GM12878 (cell line): ENCODE results near the gene DACH1. TPM values are rescaled to one million over a fixed set of nuclear protein-coding genes. Genes with fewer than 3 reads are reported as not detected.

ENCODE experiments used
- ATAC-seq: fragments of 200-7000 bp; cut with Tn5 transposase; 3 replicates; pipeline ENCODE4 v1.9.1; 2020; ENCODE audit warnings: mild to moderate bottlenecking, moderate library complexity
- BruUV-seq: library from RNA; stranded (reverse); fragments of 400-500 nt; replicated peaks from 2 replicates; lab custom pipeline; 2021; lab: Mats Ljungman, UMichigan
- CTCF ChIA-PET: fragments of 300-600 bp; sonication (Branson Sonifier 250); formaldehyde crosslinking; extraction: SDS; loops from one replicate; lab custom pipeline; 2021; ENCODE audit warnings: inconsistent platforms; lab: Yijun Ruan, JAX
- POLR2A ChIA-PET: fragments of 350-600 bp; formaldehyde crosslinking; extraction: SDS; loops from one replicate; lab custom pipeline; 2021; ENCODE audit warnings: inconsistent platforms; lab: Charles Lee
- RAD21 ChIA-PET: fragments of 300-600 bp; sonication (Branson Sonifier 250); formaldehyde crosslinking; loops from one replicate; lab custom pipeline; 2023; ENCODE audit warnings: antibody characterized with exemption; ENCODE audit not compliant: unreplicated experiment; lab: Charles Lee
- SMC1A ChIA-PET: fragments of 300-600 bp; sonication (Branson Sonifier 250); formaldehyde crosslinking; loops from one replicate; lab custom pipeline; 2023; ENCODE audit not compliant: unreplicated experiment, uncharacterized antibody; lab: Charles Lee
- DNase-seq: peaks from one replicate; pipeline ENCODE4 v3.0.0-alpha.2; 2011; ENCODE audit warnings: low read depth, low spot score
- FAIRE-seq: peaks from 3 replicates; lab custom pipeline; 2011; peaks lifted over from hg19 to GRCh38; lab: Jason Lieb, UNC
- H2AFZ ChIP-seq: 2 replicates; pipeline ENCODE4 v1.6.0; 2011; ENCODE audit warnings: low read depth, low read length, control low read depth; ENCODE audit not compliant: control insufficient read depth
- H3K27ac ChIP-seq: 2 replicates; pipeline ENCODE4 v1.5.1; 2011; ENCODE audit warnings: control low read depth; ENCODE audit not compliant: control insufficient read depth, insufficient read depth
- H3K27me3 ChIP-seq, 2 experiments: replicated peaks in 1 of 2; 2 replicates each; pipeline versions ENCODE4 v1.6.0 to v1.6.1; 2011; ENCODE audit warnings: low read length in 1 of 2; ENCODE audit not compliant: control insufficient read depth in 2 of 2, insufficient read depth in 2 of 2
- H3K36me3 ChIP-seq, 2 experiments: 2 replicates each; pipeline ENCODE4 v1.5.1; 2011; ENCODE audit warnings: low read length in 1 of 2; ENCODE audit not compliant: control insufficient read depth in 2 of 2, insufficient read depth in 2 of 2
- H3K4me1 ChIP-seq: 2 replicates; pipeline ENCODE4 v1.6.1; 2011; ENCODE audit warnings: mild to moderate bottlenecking, low read length, moderate library complexity, mixed read lengths; ENCODE audit not compliant: control insufficient read depth, insufficient read depth
- H3K4me2 ChIP-seq: 2 replicates; pipeline ENCODE4 v1.6.0; 2011; ENCODE audit warnings: control low read depth; ENCODE audit not compliant: control insufficient read depth, insufficient read depth
- H3K4me3 ChIP-seq: fragments of 200-600 bp; sonication (generic); 2 replicates; pipeline ENCODE4 v1.5.1; 2016
- H3K79me2 ChIP-seq: 2 replicates; pipeline ENCODE4 v1.6.0; 2011; ENCODE audit warnings: low read length; ENCODE audit not compliant: control insufficient read depth, insufficient read depth
- H3K9ac ChIP-seq: 2 replicates; pipeline ENCODE4 v1.8.0; 2011; ENCODE audit warnings: low read length, control low read depth, mixed read lengths; ENCODE audit not compliant: control insufficient read depth, insufficient read depth
- H3K9me3 ChIP-seq: replicated peaks from 3 replicates; pipeline ENCODE4 v1.5.1; 2011; ENCODE audit warnings: mild to moderate bottlenecking, low read length; ENCODE audit not compliant: control insufficient read depth, insufficient read depth
- H4K20me1 ChIP-seq: 2 replicates; pipeline ENCODE4 v1.6.0; 2011; ENCODE audit not compliant: control insufficient read depth, insufficient read depth
- ATF3 ChIP-seq: IDR thresholded peaks from 2 replicates; pipeline ENCODE4 v1.6.1; 2011; ENCODE audit warnings: low read depth, mild to moderate bottlenecking, low read length, moderate library complexity, borderline replicate concordance; ENCODE audit errors: extremely low read depth
- BCL11A ChIP-seq: IDR thresholded peaks from 2 replicates; pipeline ENCODE4 v1.6.1; 2011; ENCODE audit warnings: low read depth, low read length
- EP300 ChIP-seq, 2 experiments: fragments of 150-350 bp in 1 of 2; IDR thresholded peaks; 2 replicates each; pipeline ENCODE4 v1.6.1; 2011 to 2012; ENCODE audit warnings: low read depth in 2 of 2, low read length in 2 of 2, borderline replicate concordance in 1 of 2, improper control_type of control experiment in 1 of 2, inconsistent platforms in 1 of 2; ENCODE audit not compliant: control insufficient read depth in 1 of 2
- GABPA ChIP-seq: IDR thresholded peaks from 2 replicates; pipeline ENCODE4 v1.6.1; 2014; ENCODE audit warnings: antibody characterized with exemption, low read depth, mild to moderate bottlenecking, inconsistent platforms
- NRF1 ChIP-seq: conservative IDR thresholded peaks from 2 replicates; pipeline ENCODE4 v1.6.1; 2011; ENCODE audit warnings: mild to moderate bottlenecking, low read depth, low read length, improper control_type of control experiment
- PAX5 ChIP-seq: IDR thresholded peaks from 2 replicates; pipeline ENCODE4 v1.6.1; 2011; ENCODE audit warnings: low read depth, low read length, borderline replicate concordance
- RAD21 ChIP-seq: IDR thresholded peaks from 2 replicates; pipeline ENCODE4 v1.6.1; 2011; ENCODE audit warnings: mild to moderate bottlenecking, low read depth, low read length, moderate library complexity; ENCODE audit not compliant: insufficient read depth
- RELA ChIP-seq: fragments of 450-650 bp; IDR thresholded peaks from 2 replicates; pipeline ENCODE4 v1.8.0; 2014; ENCODE audit warnings: borderline replicate concordance; ENCODE audit not compliant: partially characterized antibody
- SUPT20H ChIP-seq: IDR thresholded peaks from 2 replicates; pipeline ENCODE4 v1.6.1; 2011; ENCODE audit warnings: low read depth, mild to moderate bottlenecking, low read length, moderate library complexity, borderline replicate concordance; ENCODE audit not compliant: control insufficient read depth
- TAF1 ChIP-seq: IDR thresholded peaks from 2 replicates; pipeline ENCODE4 v1.6.1; 2011; ENCODE audit warnings: mild to moderate bottlenecking, low read depth, low read length, borderline replicate concordance
- TCF3 ChIP-seq: IDR thresholded peaks from 2 replicates; pipeline ENCODE4 v1.6.1; 2012; ENCODE audit warnings: low read depth, mild to moderate bottlenecking, low read length, borderline replicate concordance; ENCODE audit not compliant: insufficient read depth
- ZZZ3 ChIP-seq: IDR thresholded peaks from 2 replicates; pipeline ENCODE4 v1.6.1; 2011; ENCODE audit warnings: low read depth; ENCODE audit not compliant: control insufficient read depth, insufficient read length
- WGBS: methylation state at CpG from one replicate; pipeline ENCODE4 v1.1.6; 2016; ENCODE audit warnings: low lambda C conversion rate; ENCODE audit not compliant: insufficient replicate concordance, insufficient coverage; ENCODE audit errors: missing lambda C conversion rate; 5-methylcytosine and 5-hydroxymethylcytosine counted together
- in situ Hi-C: fragments of 300-500 bp; cut with MboI; formaldehyde crosslinking; loops from 9 replicates; pipeline ENCODE4 v1.14.3; 2018; ENCODE audit warnings: mixed read lengths
- intact Hi-C: fragments of 100-400 bp; cut with micrococcal nuclease; formaldehyde crosslinking; loops from one replicate; pipeline ENCODE4 v1.14.2; 2022; ENCODE audit not compliant: unreplicated experiment
- polyA plus RNA-seq, 11 experiments: library from polyadenylated mRNA; depleted of rRNA in 4 of 11; unstranded in 6 of 11; stranded (reverse) in 5 of 11; fragments of >200 nt; fragmentation: Nextera tagmentation in 4 of 11; fragmentation: Illumina TruSeq in 1 of 11; extraction: Ambion mirVana in 4 of 11; extraction: Trizol in 1 of 11; gene quantifications; 1 replicate in 1 of 11; 2 replicates in 10 of 11; pipeline versions ENCODE4 v1.2.1 to v1.2.3, GENCODE V29; 2011 to 2016; ENCODE audit warnings: inconsistent platforms in 2 of 11, missing spikeins in 2 of 11, low read depth in 1 of 11
- total RNA-seq, 4 experiments: library from RNA; depleted of rRNA in 3 of 4; stranded (reverse); fragments of >200 nt in 3 of 4; fragmentation: Illumina TruSeq in 1 of 4; extraction: Trizol in 1 of 4; gene quantifications; 2 replicates each; pipeline versions ENCODE4 v1.2.1 to v1.2.3, GENCODE V29; 2013 to 2021
- TF ChIP-seq, protein P1 (sequence below): fragments of 450-650 bp; IDR thresholded peaks from 2 replicates; pipeline ENCODE4 v1.6.1; 2016; ENCODE audit warnings: mild to moderate bottlenecking
- TF ChIP-seq, protein P2 (sequence below): fragments of 450-650 bp; IDR thresholded peaks from 2 replicates; pipeline ENCODE4 v1.6.1; 2017; ENCODE audit warnings: mild to moderate bottlenecking, moderate library complexity

Gene DACH1
- total and polyA plus RNA-seq, 10 of the 15 experiments (the other 5 are each of a cell fraction or from before 2014, with no cell fraction given) = 0.05 TPM; not detected in 9

DNA sequence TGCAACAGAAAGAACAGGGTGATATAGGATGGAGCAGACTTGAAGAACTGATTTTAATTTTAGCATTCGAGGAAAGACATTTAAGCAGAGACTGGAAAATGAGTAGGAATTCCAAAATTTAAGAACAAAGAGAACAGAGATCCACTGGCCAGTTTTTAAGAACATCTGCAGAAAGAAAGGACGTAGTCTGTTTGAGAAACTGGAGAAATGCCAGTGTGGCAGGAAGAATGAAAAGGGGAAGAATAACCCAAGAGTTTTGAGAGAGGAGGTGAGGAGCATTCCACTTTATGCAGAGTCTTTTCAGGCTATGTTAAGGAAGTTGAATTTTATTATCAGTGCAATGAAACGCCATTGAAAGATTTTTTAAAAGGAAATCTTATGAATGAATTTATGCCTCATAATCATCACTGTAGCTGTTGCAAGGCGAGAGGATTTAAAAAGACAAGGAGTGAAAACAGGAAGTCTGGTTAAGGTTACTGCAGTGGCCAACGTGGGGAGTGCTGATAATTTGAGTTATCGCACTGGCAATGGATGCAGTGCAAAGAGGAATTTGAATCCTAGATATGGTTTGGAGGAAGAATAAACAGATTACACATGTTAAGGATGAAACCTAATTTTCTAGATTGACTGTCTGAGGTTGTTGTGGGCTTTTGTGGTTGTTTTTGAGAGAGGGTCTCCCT lies 253.8 kb downstream of the DACH1 start (continued):
- TF ChIP-seq, protein P1, sequence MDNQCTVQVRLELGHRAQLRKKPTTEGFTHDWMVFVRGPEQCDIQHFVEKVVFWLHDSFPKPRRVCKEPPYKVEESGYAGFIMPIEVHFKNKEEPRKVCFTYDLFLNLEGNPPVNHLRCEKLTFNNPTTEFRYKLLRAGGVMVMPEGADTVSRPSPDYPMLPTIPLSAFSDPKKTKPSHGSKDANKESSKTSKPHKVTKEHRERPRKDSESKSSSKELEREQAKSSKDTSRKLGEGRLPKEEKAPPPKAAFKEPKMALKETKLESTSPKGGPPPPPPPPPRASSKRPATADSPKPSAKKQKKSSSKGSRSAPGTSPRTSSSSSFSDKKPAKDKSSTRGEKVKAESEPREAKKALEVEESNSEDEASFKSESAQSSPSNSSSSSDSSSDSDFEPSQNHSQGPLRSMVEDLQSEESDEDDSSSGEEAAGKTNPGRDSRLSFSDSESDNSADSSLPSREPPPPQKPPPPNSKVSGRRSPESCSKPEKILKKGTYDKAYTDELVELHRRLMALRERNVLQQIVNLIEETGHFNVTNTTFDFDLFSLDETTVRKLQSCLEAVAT = no peak
- TF ChIP-seq SUPT20H (no peak), GABPA (no peak)
- TF ChIP-seq, protein P2, sequence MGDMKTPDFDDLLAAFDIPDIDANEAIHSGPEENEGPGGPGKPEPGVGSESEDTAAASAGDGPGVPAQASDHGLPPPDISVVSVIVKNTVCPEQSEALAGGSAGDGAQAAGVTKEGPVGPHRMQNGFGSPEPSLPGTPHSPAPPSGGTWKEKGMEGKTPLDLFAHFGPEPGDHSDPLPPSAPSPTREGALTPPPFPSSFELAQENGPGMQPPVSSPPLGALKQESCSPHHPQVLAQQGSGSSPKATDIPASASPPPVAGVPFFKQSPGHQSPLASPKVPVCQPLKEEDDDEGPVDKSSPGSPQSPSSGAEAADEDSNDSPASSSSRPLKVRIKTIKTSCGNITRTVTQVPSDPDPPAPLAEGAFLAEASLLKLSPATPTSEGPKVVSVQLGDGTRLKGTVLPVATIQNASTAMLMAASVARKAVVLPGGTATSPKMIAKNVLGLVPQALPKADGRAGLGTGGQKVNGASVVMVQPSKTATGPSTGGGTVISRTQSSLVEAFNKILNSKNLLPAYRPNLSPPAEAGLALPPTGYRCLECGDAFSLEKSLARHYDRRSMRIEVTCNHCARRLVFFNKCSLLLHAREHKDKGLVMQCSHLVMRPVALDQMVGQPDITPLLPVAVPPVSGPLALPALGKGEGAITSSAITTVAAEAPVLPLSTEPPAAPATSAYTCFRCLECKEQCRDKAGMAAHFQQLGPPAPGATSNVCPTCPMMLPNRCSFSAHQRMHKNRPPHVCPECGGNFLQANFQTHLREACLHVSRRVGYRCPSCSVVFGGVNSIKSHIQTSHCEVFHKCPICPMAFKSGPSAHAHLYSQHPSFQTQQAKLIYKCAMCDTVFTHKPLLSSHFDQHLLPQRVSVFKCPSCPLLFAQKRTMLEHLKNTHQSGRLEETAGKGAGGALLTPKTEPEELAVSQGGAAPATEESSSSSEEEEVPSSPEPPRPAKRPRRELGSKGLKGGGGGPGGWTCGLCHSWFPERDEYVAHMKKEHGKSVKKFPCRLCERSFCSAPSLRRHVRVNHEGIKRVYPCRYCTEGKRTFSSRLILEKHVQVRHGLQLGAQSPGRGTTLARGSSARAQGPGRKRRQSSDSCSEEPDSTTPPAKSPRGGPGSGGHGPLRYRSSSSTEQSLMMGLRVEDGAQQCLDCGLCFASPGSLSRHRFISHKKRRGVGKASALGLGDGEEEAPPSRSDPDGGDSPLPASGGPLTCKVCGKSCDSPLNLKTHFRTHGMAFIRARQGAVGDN = no peak

DNA sequence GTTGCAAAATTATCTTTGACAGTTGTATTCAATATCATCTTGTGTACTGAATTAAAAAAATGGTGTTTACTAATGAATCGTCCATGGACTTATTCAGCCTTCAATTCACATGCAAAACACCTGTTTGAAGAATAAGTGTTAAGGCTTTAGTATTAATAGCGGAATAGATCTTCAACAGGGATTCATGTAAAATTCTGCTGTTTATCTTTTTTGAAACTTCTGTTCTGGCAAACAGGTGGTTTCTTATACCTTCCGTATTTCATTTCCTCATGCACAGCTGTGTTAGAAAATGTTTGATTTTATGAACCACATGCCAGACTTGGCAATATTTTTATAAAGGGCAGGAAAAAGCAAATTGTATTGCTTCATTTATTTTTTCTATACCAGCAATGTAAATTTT lies 255.7 kb downstream of the DACH1 start:
- ChIA-PET CTCF (no interaction called here), SMC1A (no interaction called here), RAD21 (no interaction called here), POLR2A (no interaction called here)
- Histone ChIP-seq H3K27ac (no peak overlapping the region), H2AFZ (no peak overlapping the region), H3K36me3 (no peaks in the 10 kb centered on the region), H3K4me1 (no peaks in the 10 kb centered on the region), H3K4me2 (no peak overlapping the region), H3K4me3 (no peak overlapping the region), H4K20me1 (no peaks in the 10 kb centered on the region), H3K9ac (no peak overlapping the region), H3K79me2 (no peaks in the 10 kb centered on the region), H3K9me3 (no peaks in the 10 kb centered on the region), H3K27me3 (no peaks in the 10 kb centered on the region)
- in situ Hi-C loops = no loop called here
- DNase-seq (no peak), ATAC-seq (no peak), FAIRE-seq (no peak)
- WGBS = 0% methylated on average over 3 of the region's 3 CpGs
- no TSS peak for BruUV-seq
- intact Hi-C loops = no loop called here
- TF ChIP-seq RELA (no peak), EP300 (IDR thresholded peaks at IDR 0.05; ENCODE audit: borderline replicate concordance in 1 of 2, control insufficient read depth in 1 of 2, low read depth in 2 of 2, low read length in 2 of 2) (no peak), PAX5 (no peak), ATF3 (no peak), TAF1 (no peak), TCF3 (no peak), RAD21 (no peak), BCL11A (no peak), NRF1 (no peak), ZZZ3 (no peak)
